Esophagus squamous epithelium (tissue), 5 donors: Measurements from ENCODE around the gene CIDEC. TPM values are rescaled to one million over a fixed set of nuclear protein-coding genes. Genes with fewer than 3 reads are reported as not detected.
A peak's percentile ranks its signal among the peaks of the same experiment; 100 is the strongest.

Source experiments
- DNase-seq: peaks from one replicate; lab custom pipeline; 2025; lab: John Stamatoyannopoulos, UW
- H3K27ac ChIP-seq, 4 donors: fragments of 200-600 bp; sonication (generic); one replicate each; pipeline ENCODE4 v1.5.1; 2016 to 2019; ENCODE audit warnings: mild to moderate bottlenecking in 1 of 4
- H3K27me3 ChIP-seq, 4 donors: fragments of 200-600 bp; sonication (generic); 1 replicate in 3 of 4; 2 replicates in 1 of 4; pipeline versions ENCODE4 v1.5.1 to v1.6.0; 2017 to 2021; ENCODE audit warnings: antibody characterized with exemption in 1 of 4
- H3K36me3 ChIP-seq, 3 donors: fragments of 200-600 bp; sonication (generic); one replicate each; pipeline ENCODE4 v1.5.1; 2016 to 2019
- H3K4me1 ChIP-seq, 3 donors: fragments of 200-600 bp; sonication (generic); one replicate each; pipeline ENCODE4 v1.5.1; 2017 to 2019
- H3K4me3 ChIP-seq, 4 donors: fragments of 200-600 bp; sonication (generic); 1 replicate in 3 of 4; 2 replicates in 1 of 4; pipeline ENCODE4 v1.5.1; 2016 to 2019; ENCODE audit warnings: mild to moderate bottlenecking in 2 of 4, moderate library complexity in 1 of 4
- H3K9me3 ChIP-seq, 3 donors: fragments of 200-600 bp; sonication (generic); one replicate each; pipeline ENCODE4 v1.5.1; 2016 to 2019
- CTCF ChIP-seq, 6 experiments: fragments of 450-650 bp in 4 of 6; fragments of 200-600 bp in 2 of 6; sonication (generic) in 2 of 6; IDR thresholded peaks; one replicate each; pipeline ENCODE4 v1.5.1; 2016 to 2019; ENCODE audit warnings: antibody characterized with exemption in 6 of 6, mild to moderate bottlenecking in 4 of 6, moderate library complexity in 4 of 6
- POLR2A ChIP-seq, 4 donors: fragments of 450-650 bp; IDR thresholded peaks; one replicate each; pipeline ENCODE4 v1.6.1; 2017; ENCODE audit warnings: antibody characterized with exemption in 4 of 4, mild to moderate bottlenecking in 4 of 4, moderate library complexity in 3 of 4
- WGBS, 2 donors: methylation state at CpG; one replicate each; pipeline ENCODE4 v1.1.5; 2018; 5-methylcytosine and 5-hydroxymethylcytosine counted together
- intact Hi-C: fragments of 100-400 bp; cut with DNase I; formaldehyde crosslinking; loops from one replicate; pipeline ENCODE4 v1.15.0; 2022
- total RNA-seq, 4 donors: library from RNA; depleted of rRNA; stranded (reverse); fragments of >200 nt; gene quantifications; one replicate each; pipeline ENCODE4 v1.1.0, GENCODE V29; 2016
- donor health status: DM: yes; HTN: yes; CAD: no.

CIDEC gene
- total RNA-seq, 4 donors from 2014 or later = not detected

- Histone ChIP-seq H3K27ac (no peak overlapping the region), H3K36me3 (peaks cover 0 to 60% (median 14%) of the 10 kb centered on the region in 3 donors), H3K9me3 (no peaks in the 10 kb centered on the region), H3K4me3 (no peak overlapping the region), H3K27me3 (no peaks in the 10 kb centered on the region), H3K4me1 (no peaks in the 10 kb centered on the region)
- intact Hi-C loops = no loop called here
- DNase-seq = no peak
- TF ChIP-seq POLR2A (IDR thresholded peaks at IDR 0.05) (no peak), CTCF (IDR thresholded peaks at IDR 0.05) (no peak)
- WGBS, 2 donors = 50 to 98% methylated on average over 1 to 8 of the region's 17 CpGs
These were observed 51.0 kb downstream of the CIDEC start for GRCh38 chr3:9828801-9829755.

- DNase-seq = no peak
- Histone ChIP-seq H3K27ac (no peak overlapping the region), H3K9me3 (no peaks in the 10 kb centered on the region), H3K36me3 (peaks cover 0 to 40% (median 4%) of the 10 kb centered on the region in 3 donors), H3K4me3 (no peak overlapping the region), H3K27me3 (no peaks in the 10 kb centered on the region), H3K4me1 (no peaks in the 10 kb centered on the region)
- TF ChIP-seq CTCF (IDR thresholded peaks at IDR 0.05) (peak in 4 of 6 experiments; percentile 10 to 48 (median 13)), POLR2A (IDR thresholded peaks at IDR 0.05) (no peak)
- WGBS, 2 donors = 74 to 84% methylated on average over 15 to 16 of the region's 20 CpGs
- intact Hi-C loops = no loop called here
These were observed 53.1 kb downstream of the CIDEC start for GRCh38 chr3:9826815-9827573.

- WGBS, 2 donors = 46 to 47% methylated on average over 2 to 10 of the region's 14 CpGs
- peaks cover 0 to 28% (median 4%) of the 10 kb centered on the region in 3 donors for H3K36me3 ChIP-seq
- H3K9me3 ChIP-seq = no peaks in the 10 kb centered on the region
- H3K27ac ChIP-seq = no peak overlapping the region
- no peak overlapping the region for H3K4me3 ChIP-seq
- no peak for TF ChIP-seq POLR2A (IDR thresholded peaks at IDR 0.05)
- no peaks in the 10 kb centered on the region for H3K4me1 ChIP-seq
- H3K27me3 ChIP-seq = no peaks in the 10 kb centered on the region
- intact Hi-C loops = no loop called here
- no peak for DNase-seq
These were observed 54.5 kb downstream of the CIDEC start for GRCh38 chr3:9825451-9826040.

GRCh38 chr3:9820946-9821345, 59.1 kb downstream of the CIDEC start:
- DNase-seq = no peak
- Histone ChIP-seq H3K4me3 (no peak overlapping the region), H3K9me3 (no peaks in the 10 kb centered on the region), H3K4me1 (no peaks in the 10 kb centered on the region), H3K27ac (no peak overlapping the region), H3K36me3 (peaks cover 0 to 10% (median 0%) of the 10 kb centered on the region in 3 donors), H3K27me3 (no peaks in the 10 kb centered on the region)
- TF ChIP-seq POLR2A (IDR thresholded peaks at IDR 0.05) (no peak), CTCF (IDR thresholded peaks at IDR 0.05) (peak in 2 of 6 experiments; percentile 26 to 52)
- WGBS, 2 donors = 65 to 70% methylated on average over 2 of the region's 2 CpGs
- intact Hi-C loops = no loop called here

GRCh38 chr3:9820543-9820942, 59.5 kb downstream of the CIDEC start:
- no peaks in the 10 kb centered on the region for H3K9me3 ChIP-seq
- H3K36me3 ChIP-seq = peaks cover 0 to 14% (median 0%) of the 10 kb centered on the region in 3 donors
- H3K27ac ChIP-seq = no peak overlapping the region
- intact Hi-C loops = no loop called here
- DNase-seq = no peak
- WGBS, 2 donors = 76 to 88% methylated on average over 8 to 12 of the region's 12 CpGs
- TF ChIP-seq CTCF (IDR thresholded peaks at IDR 0.05) (no peak), POLR2A (IDR thresholded peaks at IDR 0.05) (no peak)
- H3K27me3 ChIP-seq = no peaks in the 10 kb centered on the region
- no peak overlapping the region for H3K4me3 ChIP-seq
- no peaks in the 10 kb centered on the region for H3K4me1 ChIP-seq
